HEK293T (cell line): ENCODE measurements around the gene NFXL1.

Source experiments
- CTCF ChIA-PET: fragments of 350-600 bp; formaldehyde crosslinking; extraction: SDS; loops from one replicate; lab custom pipeline; 2021; ENCODE audit warnings: antibody characterized with exemption, inconsistent platforms; lab: Yijun Ruan, JAX
- POLR2A ChIA-PET: fragments of 350-600 bp; formaldehyde crosslinking; extraction: SDS; loops from one replicate; lab custom pipeline; 2020; ENCODE audit warnings: antibody characterized with exemption, inconsistent platforms; lab: Yijun Ruan, JAX
- DNase-seq: peaks from one replicate; pipeline ENCODE4 v3.0.0; 2012; ENCODE audit warnings: mixed read lengths; ENCODE audit errors: extremely low spot score
- ARNT ChIP-seq: fragments of 450-650 bp; IDR thresholded peaks from 2 replicates; pipeline ENCODE4 v1.6.1; 2017; ENCODE audit warnings: mild to moderate bottlenecking
- BHLHE40 ChIP-seq: fragments of 450-650 bp; IDR thresholded peaks from 2 replicates; pipeline ENCODE4 v1.6.1; 2016; ENCODE audit warnings: mild to moderate bottlenecking, moderate library complexity, borderline replicate concordance
- CTBP1 ChIP-seq: fragments of 450-650 bp; IDR thresholded peaks from 2 replicates; pipeline ENCODE4 v1.6.1; 2016; ENCODE audit warnings: borderline replicate concordance
- ELF4 ChIP-seq: fragments of 450-650 bp; IDR thresholded peaks from 2 replicates; pipeline ENCODE4 v1.6.1; 2017; ENCODE audit warnings: antibody characterized with exemption
- FOXA1 ChIP-seq: fragments of 450-650 bp; IDR thresholded peaks from 2 replicates; pipeline ENCODE4 v1.6.1; 2016; ENCODE audit warnings: mild to moderate bottlenecking
- FOXK2 ChIP-seq: fragments of 450-650 bp; IDR thresholded peaks from 2 replicates; pipeline ENCODE4 v1.6.1; 2016; ENCODE audit warnings: mild to moderate bottlenecking
- FOXM1 ChIP-seq: fragments of 450-650 bp; IDR thresholded peaks from 2 replicates; pipeline ENCODE4 v1.6.1; 2017; ENCODE audit warnings: mild to moderate bottlenecking, borderline replicate concordance
- HDGF ChIP-seq: fragments of 450-650 bp; IDR thresholded peaks from 2 replicates; pipeline ENCODE4 v1.6.1; 2017; ENCODE audit warnings: antibody characterized with exemption, borderline replicate concordance
- L3MBTL2 ChIP-seq: fragments of 450-650 bp; conservative IDR thresholded peaks from 2 replicates; pipeline ENCODE4 v1.6.1; 2016; ENCODE audit warnings: mild to moderate bottlenecking
- LEF1 ChIP-seq: fragments of 450-650 bp; IDR thresholded peaks from 2 replicates; pipeline ENCODE4 v1.6.1; 2017; ENCODE audit warnings: mild to moderate bottlenecking, borderline replicate concordance
- NFRKB ChIP-seq: fragments of 450-650 bp; IDR thresholded peaks from 2 replicates; pipeline ENCODE4 v1.6.1; 2016; ENCODE audit warnings: mild to moderate bottlenecking, moderate library complexity
- PKNOX1 ChIP-seq: fragments of 450-650 bp; IDR thresholded peaks from 2 replicates; pipeline ENCODE4 v1.6.1; 2016
- SP1 ChIP-seq: fragments of 450-650 bp; IDR thresholded peaks from 2 replicates; pipeline ENCODE4 v1.6.1; 2017
- SUZ12 ChIP-seq: fragments of 450-650 bp; IDR thresholded peaks from 2 replicates; pipeline ENCODE4 v1.6.1; 2016; ENCODE audit warnings: mild to moderate bottlenecking
- TARDBP ChIP-seq: fragments of 450-650 bp; IDR thresholded peaks from 2 replicates; pipeline ENCODE4 v1.6.1; 2016
- ZNF384 ChIP-seq: fragments of 450-650 bp; IDR thresholded peaks from 2 replicates; pipeline ENCODE4 v1.6.1; 2016

Gene NFXL1

GRCh38 chr4:47830265-47831025 is 83.9 kb downstream of the NFXL1 start:
- CTCF ChIA-PET, result interaction anchor here (1.1 kb wide), 1 partner anchor 104 kb away, joined by 3 read pairs; no protein-coding TSS in a partner anchor
- DNase-seq, result no peak
- no peak for TF ChIP-seq SUZ12
- no peak for TF ChIP-seq TARDBP
- TF ChIP-seq PKNOX1, result no peak
- no peak for TF ChIP-seq ELF4
- no peak for TF ChIP-seq FOXK2
- TF ChIP-seq ARNT, result no peak
- no peak for TF ChIP-seq SP1
- no peak for TF ChIP-seq CTBP1
- TF ChIP-seq ZNF384, result no peak
- no peak for TF ChIP-seq HDGF
- no peak for TF ChIP-seq L3MBTL2
- TF ChIP-seq FOXM1, result no peak
- TF ChIP-seq BHLHE40, result no peak
- TF ChIP-seq FOXA1, result no peak
- no peak for TF ChIP-seq NFRKB
- TF ChIP-seq LEF1, result no peak
- POLR2A ChIA-PET, result no interaction called here

DNA sequence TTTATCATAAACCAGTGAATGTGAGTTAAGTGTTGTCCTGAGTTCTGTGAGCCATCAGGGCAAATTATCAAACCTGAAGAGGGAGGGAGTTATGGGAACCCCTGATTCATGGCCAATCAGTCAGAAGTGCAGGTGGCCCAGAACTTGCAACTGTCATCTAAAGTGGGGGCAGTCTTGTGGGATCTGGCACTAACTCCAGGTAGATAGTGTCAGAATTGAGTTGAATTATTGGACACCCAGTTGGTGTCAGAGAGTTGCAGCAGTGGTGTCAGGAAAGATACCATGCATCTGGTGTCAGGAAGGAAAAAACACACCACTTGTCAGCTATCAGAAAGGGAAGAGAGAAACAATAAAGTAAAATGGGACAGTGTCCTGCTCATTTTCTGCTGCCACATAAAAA is 84.9 kb downstream of the NFXL1 start:
- ChIA-PET CTCF (no interaction called here), POLR2A (no interaction called here)
- TF ChIP-seq SP1 (no peak), L3MBTL2 (no peak), BHLHE40 (no peak), CTBP1 (no peak), FOXM1 (no peak), FOXA1 (no peak), SUZ12 (no peak), ZNF384 (no peak), NFRKB (no peak), TARDBP (no peak), ARNT (no peak), HDGF (no peak), PKNOX1 (no peak), FOXK2 (no peak)
- no peak for DNase-seq

GRCh38 chr4:47827343-47828047 is 86.9 kb downstream of the NFXL1 start:
- POLR2A ChIA-PET, result no interaction called here
- CTCF ChIA-PET, result interaction anchor here (0.7 to 1.5 kb wide), 2 partner anchors 9 to 128 kb away, joined by 3 to 4 read pairs; no protein-coding TSS in a partner anchor
- no peak for DNase-seq

GRCh38 chr4:47824840-47825239 is 89.5 kb downstream of the NFXL1 start:
- ChIA-PET CTCF (no interaction called here), POLR2A (no interaction called here)
- no peak for DNase-seq
- TF ChIP-seq CTBP1 (no peak), FOXK2 (no peak), HDGF (no peak), ARNT (no peak), LEF1 (no peak), ELF4 (no peak), NFRKB (no peak), BHLHE40 (no peak), SUZ12 (no peak), L3MBTL2 (no peak)

More at GRCh38 chr4:47827343-47828047, 86.9 kb downstream of the NFXL1 start:
- TF ChIP-seq ELF4, result no peak
- no peak for TF ChIP-seq ARNT
- TF ChIP-seq HDGF, result no peak
- TF ChIP-seq NFRKB, result no peak
- TF ChIP-seq L3MBTL2, result no peak
- no peak for TF ChIP-seq SUZ12
- no peak for TF ChIP-seq FOXA1

- DNase-seq, result no peak
- ChIA-PET POLR2A (no interaction called here), CTCF (no interaction called here)
- TF ChIP-seq ELF4, result no peak
- no peak for TF ChIP-seq L3MBTL2
- TF ChIP-seq FOXM1, result no peak
- no peak for TF ChIP-seq BHLHE40
- no peak for TF ChIP-seq SUZ12
These were observed 95.2 kb downstream of the NFXL1 start for GRCh38 chr4:47819178-47819577.

DNA sequence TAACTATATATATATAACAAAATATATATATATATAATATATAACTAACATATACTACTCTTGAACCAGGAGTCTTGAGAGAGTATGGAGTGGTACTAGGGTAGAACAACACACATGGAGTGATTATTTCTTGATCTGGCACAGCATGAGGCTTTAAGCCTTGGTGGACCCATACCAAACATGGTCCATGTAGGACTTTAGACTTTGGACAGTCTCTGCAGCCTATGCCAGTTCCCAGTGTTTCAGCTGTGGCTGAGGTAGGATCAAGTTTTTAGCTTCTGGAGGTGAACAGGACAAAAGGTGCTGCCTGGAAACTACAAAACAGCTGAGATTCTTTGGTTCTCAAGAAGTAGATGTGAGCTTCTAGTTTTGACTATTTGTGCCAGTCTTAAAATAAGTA is 97.1 kb downstream of the NFXL1 start:
- TF ChIP-seq ARNT (no peak), NFRKB (no peak), TARDBP (no peak), ELF4 (no peak), LEF1 (no peak), L3MBTL2 (no peak), BHLHE40 (no peak)
- DNase-seq, result no peak
- ChIA-PET POLR2A (no interaction called here), CTCF (interaction anchor here (1.1 kb wide), 1 partner anchor 19 kb away, joined by 3 read pairs; no protein-coding TSS in a partner anchor)
